ENCODE results near the gene CACNA1D. TPM values are rescaled to one million over a fixed set of nuclear protein-coding genes. Genes with fewer than 3 reads are reported as not detected.

CACNA1D gene
- total RNA-seq, 4 donors from 2014 or later: 0.75 to 2.5 (median 1.2) TPM

GRCh38 chr3:53724566-53724965, 230.2 kb downstream of the CACNA1D start:
- intact Hi-C loops (cut with DNase I): no loop called here
- no peak for TF ChIP-seq EP300 (IDR thresholded peaks at IDR 0.05)
- TF ChIP-seq CTCF (IDR thresholded peaks at IDR 0.05): no peak
- no peak for TF ChIP-seq POLR2AphosphoS5 (IDR thresholded peaks at IDR 0.05)
- no peak for TF ChIP-seq POLR2A (IDR thresholded peaks at IDR 0.05; ENCODE audit: low read depth)
- Histone ChIP-seq H3K36me3 (no peaks in the 10 kb centered on the region), H3K4me1 (no peaks in the 10 kb centered on the region), H3K27ac (replicated peaks in 1 of 4) (no peak overlapping the region), H3K27me3 (no peaks in the 10 kb centered on the region), H3K9me3 (no peaks in the 10 kb centered on the region), H3K4me3 (no peak overlapping the region)
- DNase-seq (ENCODE audit: extremely low spot score): no peak
- WGBS: 100% methylated on average over 2 of the region's 2 CpGs

- WGBS: 83% methylated on average over 5 of the region's 5 CpGs
- Histone ChIP-seq H3K27ac (replicated peaks in 1 of 4) (no peak overlapping the region), H3K36me3 (no peaks in the 10 kb centered on the region), H3K4me1 (peaks cover 2 to 5% (median 3%) of the 10 kb centered on the region in 4 donors), H3K9me3 (no peaks in the 10 kb centered on the region), H3K4me3 (no peak overlapping the region), H3K27me3 (no peaks in the 10 kb centered on the region)
- TF ChIP-seq EP300 (IDR thresholded peaks at IDR 0.05) (no peak), POLR2A (IDR thresholded peaks at IDR 0.05; ENCODE audit: low read depth) (no peak), CTCF (IDR thresholded peaks at IDR 0.05) (no peak), POLR2AphosphoS5 (IDR thresholded peaks at IDR 0.05) (no peak)
- no peak for DNase-seq (ENCODE audit: extremely low spot score)
- intact Hi-C loops (cut with DNase I): no loop called here
Observed at GRCh38 chr3:53725387-53725995, 231.1 kb downstream of the CACNA1D start.

- no peaks in the 10 kb centered on the region for H3K27me3 ChIP-seq
- TF ChIP-seq POLR2AphosphoS5 (IDR thresholded peaks at IDR 0.05): no peak
- TF ChIP-seq CTCF (IDR thresholded peaks at IDR 0.05): no peak
- no peak for TF ChIP-seq POLR2A (IDR thresholded peaks at IDR 0.05; ENCODE audit: low read depth)
- TF ChIP-seq EP300 (IDR thresholded peaks at IDR 0.05): no peak
- no peak overlapping the region for H3K4me3 ChIP-seq
- WGBS: 77% methylated on average over 9 of the region's 9 CpGs
- intact Hi-C loops (cut with DNase I): no loop called here
- no peak overlapping the region for H3K27ac ChIP-seq (replicated peaks in 1 of 4)
- peaks cover 4 to 8% (median 7%) of the 10 kb centered on the region in 4 donors for H3K4me1 ChIP-seq
- DNase-seq (ENCODE audit: extremely low spot score): no peak
- no peaks in the 10 kb centered on the region for H3K36me3 ChIP-seq
- H3K9me3 ChIP-seq: no peaks in the 10 kb centered on the region
Observed at GRCh38 chr3:53726643-53727042, 232.2 kb downstream of the CACNA1D start.

- no peak for DNase-seq (ENCODE audit: extremely low spot score)
- no peaks in the 10 kb centered on the region for H3K27me3 ChIP-seq
- TF ChIP-seq POLR2A (IDR thresholded peaks at IDR 0.05; ENCODE audit: low read depth) (no peak), POLR2AphosphoS5 (IDR thresholded peaks at IDR 0.05) (no peak), EP300 (IDR thresholded peaks at IDR 0.05) (no peak), CTCF (IDR thresholded peaks at IDR 0.05) (no peak)
- H3K36me3 ChIP-seq: no peaks in the 10 kb centered on the region
- H3K9me3 ChIP-seq: no peaks in the 10 kb centered on the region
- H3K4me3 ChIP-seq: no peak overlapping the region
- peaks cover 4 to 8% (median 7%) of the 10 kb centered on the region in 4 donors for H3K4me1 ChIP-seq
- intact Hi-C loops (cut with DNase I): no loop called here
- H3K27ac ChIP-seq (replicated peaks in 1 of 4): no peak overlapping the region
Observed at GRCh38 chr3:53728606-53729005, 234.2 kb downstream of the CACNA1D start.

GRCh38 chr3:53729159-53729558, 234.7 kb downstream of the CACNA1D start:
- no peak overlapping the region for H3K27ac ChIP-seq (replicated peaks in 1 of 4)
- no peaks in the 10 kb centered on the region for H3K9me3 ChIP-seq
- H3K4me1 ChIP-seq: peaks cover 4 to 8% (median 7%) of the 10 kb centered on the region in 4 donors
- TF ChIP-seq POLR2AphosphoS5 (IDR thresholded peaks at IDR 0.05) (no peak), CTCF (IDR thresholded peaks at IDR 0.05) (no peak), EP300 (IDR thresholded peaks at IDR 0.05) (no peak), POLR2A (IDR thresholded peaks at IDR 0.05; ENCODE audit: low read depth) (no peak)
- no peaks in the 10 kb centered on the region for H3K27me3 ChIP-seq
- H3K4me3 ChIP-seq: no peak overlapping the region
- no peak for DNase-seq (ENCODE audit: extremely low spot score)
- intact Hi-C loops (cut with DNase I): no loop called here
- 94% methylated on average over 6 of the region's 6 CpGs for WGBS
- no peaks in the 10 kb centered on the region for H3K36me3 ChIP-seq

Measured in esophagus muscularis mucosa (tissue), 4 donors.